Measurements from ENCODE around the gene RGL1.

Gene RGL1

GRCh38 chr1:183977717-183978116 is 172.8 kb downstream of the RGL1 start:
- DNase-seq = no peak
- intact Hi-C loops (cut with DNase I) = no loop called here
